H9 (cell line): Measurements from ENCODE around the gene GAGE10. TPM values are rescaled to one million over a fixed set of nuclear protein-coding genes. Genes with fewer than 3 reads are reported as not detected.

ENCODE experiments used
- DNase-seq: peaks from one replicate; pipeline ENCODE4 v3.0.0-alpha.2; 2017
- H2AFZ ChIP-seq: one replicate; pipeline ENCODE4 v1.6.1; 2013; ENCODE audit warnings: mild to moderate bottlenecking, low read length, control low read depth, moderate library complexity
- H2AK5ac ChIP-seq: 2 replicates; pipeline ENCODE4 v1.6.1; 2013; ENCODE audit warnings: low read length, control low read depth, mixed read lengths; ENCODE audit not compliant: insufficient read length
- H2BK120ac ChIP-seq: one replicate; pipeline ENCODE4 v1.6.1; 2013; ENCODE audit warnings: low read depth, mild to moderate bottlenecking, low read length, control low read depth, inconsistent platforms; ENCODE audit not compliant: poor library complexity, severe bottlenecking
- H2BK12ac ChIP-seq: 2 replicates; pipeline ENCODE4 v1.6.1; 2013; ENCODE audit warnings: low read length, control low read depth, mixed read lengths, low read depth; ENCODE audit not compliant: insufficient read length
- H2BK15ac ChIP-seq: 2 replicates; pipeline ENCODE4 v1.6.1; 2013; ENCODE audit warnings: low read depth, low read length, control low read depth
- H2BK20ac ChIP-seq: one replicate; pipeline ENCODE4 v1.6.1; 2013; ENCODE audit warnings: low read depth, mild to moderate bottlenecking, low read length, control low read depth, inconsistent platforms; ENCODE audit not compliant: poor library complexity, severe bottlenecking
- H2BK5ac ChIP-seq: 2 replicates; pipeline ENCODE4 v1.6.1; 2013; ENCODE audit warnings: low read length, control low read depth, mixed read lengths; ENCODE audit not compliant: insufficient read length
- H3K14ac ChIP-seq: 2 replicates; pipeline ENCODE4 v1.6.1; 2013; ENCODE audit warnings: low read length, control low read depth; ENCODE audit not compliant: insufficient read depth
- H3K18ac ChIP-seq: 2 replicates; pipeline ENCODE4 v1.6.1; 2013; ENCODE audit warnings: low read depth, mild to moderate bottlenecking, mixed read lengths, low read length, control low read depth; ENCODE audit not compliant: insufficient read length
- H3K23ac ChIP-seq: 2 replicates; pipeline ENCODE4 v1.6.1; 2013; ENCODE audit warnings: low read length, control low read depth, mixed read lengths, low read depth; ENCODE audit not compliant: insufficient read length
- H3K23me2 ChIP-seq: 2 replicates; pipeline ENCODE4 v1.6.1; 2013; ENCODE audit warnings: low read depth, mild to moderate bottlenecking, mixed read lengths, low read length, control low read depth; ENCODE audit not compliant: insufficient read length, poor library complexity, severe bottlenecking
- H3K27ac ChIP-seq: 2 replicates; pipeline ENCODE4 v1.5.1; 2013; ENCODE audit warnings: low read length, control low read depth, mixed read lengths, low read depth; ENCODE audit not compliant: insufficient read length
- H3K27me3 ChIP-seq: 2 replicates; pipeline ENCODE4 v1.6.1; 2013; ENCODE audit warnings: low read length, control low read depth, inconsistent platforms; ENCODE audit not compliant: insufficient read depth
- H3K4ac ChIP-seq: 2 replicates; pipeline ENCODE4 v1.6.1; 2013; ENCODE audit warnings: low read depth, mild to moderate bottlenecking, control low read depth, inconsistent platforms, low read length, moderate library complexity
- H3K4me1 ChIP-seq: 2 replicates; pipeline ENCODE4 v1.6.1; 2013; ENCODE audit warnings: low read length, control low read depth, inconsistent platforms; ENCODE audit not compliant: insufficient read depth
- H3K4me2 ChIP-seq: 2 replicates; pipeline ENCODE4 v1.6.1; 2013; ENCODE audit warnings: low read length, control low read depth, mixed read lengths; ENCODE audit not compliant: insufficient read length, insufficient read depth
- H3K56ac ChIP-seq: 2 replicates; pipeline ENCODE4 v1.6.1; 2013; ENCODE audit warnings: low read depth, mild to moderate bottlenecking, mixed read lengths, low read length, control low read depth; ENCODE audit not compliant: insufficient read length
- H3K79me1 ChIP-seq: 2 replicates; pipeline ENCODE4 v1.6.1; 2013; ENCODE audit warnings: low read depth, mild to moderate bottlenecking, moderate library complexity, low read length, control low read depth, inconsistent platforms; ENCODE audit not compliant: insufficient read depth, poor library complexity, severe bottlenecking
- H3K79me2 ChIP-seq: 2 replicates; pipeline ENCODE4 v1.6.1; 2013; ENCODE audit warnings: low read length, control low read depth, inconsistent platforms; ENCODE audit not compliant: insufficient read depth
- H3K9ac ChIP-seq: 2 replicates; pipeline ENCODE4 v1.6.1; 2013; ENCODE audit warnings: low read length, control low read depth, mixed read lengths; ENCODE audit not compliant: insufficient read length; ENCODE audit errors: extremely low read depth
- H3K9me3 ChIP-seq: one replicate; pipeline ENCODE4 v1.6.1; 2013; ENCODE audit warnings: low read depth, low read length, inconsistent platforms; ENCODE audit not compliant: control insufficient read depth
- H3T11ph ChIP-seq: one replicate; pipeline ENCODE4 v1.6.1; 2013; ENCODE audit warnings: mild to moderate bottlenecking, low read length, control low read depth, inconsistent platforms
- H4K20me1 ChIP-seq: one replicate; pipeline ENCODE4 v1.6.1; 2013; ENCODE audit not compliant: control insufficient read depth, insufficient read length, insufficient read depth
- H4K5ac ChIP-seq: 2 replicates; pipeline ENCODE4 v1.6.1; 2013; ENCODE audit warnings: low read depth, mild to moderate bottlenecking, mixed read lengths, low read length, control low read depth; ENCODE audit not compliant: insufficient read length
- H4K8ac ChIP-seq: replicated peaks from 2 replicates; pipeline ENCODE4 v1.6.1; 2013; ENCODE audit warnings: low read length, control low read depth, mixed read lengths, low read depth; ENCODE audit not compliant: insufficient read length
- H4K91ac ChIP-seq: 2 replicates; pipeline ENCODE4 v1.6.1; 2013; ENCODE audit warnings: low read depth, mild to moderate bottlenecking, moderate library complexity, mixed read lengths, low read length, control low read depth; ENCODE audit not compliant: insufficient read length
- H3K27ac Mint-ChIP-seq, 3 experiments: 2 replicates in 2 of 3; 3 replicates in 1 of 3; pipeline ENCODE4 v1.8.0; 2020 to 2021; ENCODE audit warnings: mixed read lengths in 3 of 3, mild to moderate bottlenecking in 1 of 3, moderate library complexity in 1 of 3
- H3K27me3 Mint-ChIP-seq: 2 replicates; pipeline ENCODE4 v1.8.0; 2021; ENCODE audit warnings: low read depth, mild to moderate bottlenecking, moderate library complexity, mixed read lengths
- H3K36me3 Mint-ChIP-seq, 3 experiments: 2 replicates in 2 of 3; 3 replicates in 1 of 3; pipeline ENCODE4 v1.8.0; 2020 to 2021; ENCODE audit warnings: low read depth in 3 of 3, mixed read lengths in 3 of 3; ENCODE audit not compliant: insufficient read depth in 1 of 3
- H3K4me1 Mint-ChIP-seq, 2 experiments: 2 replicates each; pipeline ENCODE4 v1.8.0; 2020; ENCODE audit warnings: mixed read lengths in 2 of 2
- H3K4me3 Mint-ChIP-seq, 2 experiments: 2 replicates in 1 of 2; 3 replicates in 1 of 2; pipeline ENCODE4 v1.8.0; 2020 to 2021; ENCODE audit warnings: mild to moderate bottlenecking in 2 of 2, mixed read lengths in 2 of 2, moderate library complexity in 1 of 2
- H3K9me3 Mint-ChIP-seq, 2 experiments: 2 replicates in 1 of 2; 3 replicates in 1 of 2; pipeline ENCODE4 v1.8.0; 2020; ENCODE audit warnings: mild to moderate bottlenecking in 2 of 2, mixed read lengths in 2 of 2, moderate library complexity in 1 of 2
- CTCF ChIP-seq: fragments of 200-600 bp; sonication (generic); conservative IDR thresholded peaks from 3 replicates; pipeline ENCODE4 v1.8.0; 2021; ENCODE audit warnings: antibody characterized with exemption, mild to moderate bottlenecking
- WGBS: extraction: QIAGEN DNeasy Blood & Tissue Kit; methylation state at CpG from one replicate; pipeline ENCODE4 v1.1.7; 2013; ENCODE audit warnings: missing lambda C conversion rate, low lambda C conversion rate, mixed read lengths; ENCODE audit not compliant: insufficient read length; ENCODE audit errors: extremely low coverage; 5-methylcytosine and 5-hydroxymethylcytosine counted together
- total RNA-seq: library from RNA; stranded (reverse); gene quantifications from 2 replicates; pipeline ENCODE4 v1.2.1, GENCODE V29; 2021

The GAGE10 gene
- total RNA-seq, 1 experiment from 2014 or later: not detected

- H3K79me1 ChIP-seq: no peaks in the 10 kb centered on the region
- no peak overlapping the region for H3K56ac ChIP-seq
- peaks cover 11 to 18% (median 16%) of the 10 kb centered on the region in 3 experiments for H3K36me3 Mint-ChIP-seq
- no peak overlapping the region for H2BK12ac ChIP-seq
- peak overlapping the region; percentile 53 for H3K4me2 ChIP-seq
- H2AK5ac ChIP-seq: no peak overlapping the region
- H2BK5ac ChIP-seq: no peak overlapping the region
- H4K8ac ChIP-seq: no peak overlapping the region
- no peak for TF ChIP-seq CTCF
- H4K5ac ChIP-seq: no peak overlapping the region
- H3K14ac ChIP-seq: peak overlapping the region; percentile 95; the same call in 1 of the 2 replicates
- H2AFZ ChIP-seq: no peak overlapping the region
- H4K91ac ChIP-seq: no peak overlapping the region
- H3K23ac ChIP-seq: no peak overlapping the region
- H3K27ac ChIP-seq: peak overlapping the region; percentile 40
- H3K27me3 ChIP-seq: no peaks in the 10 kb centered on the region
- no peaks in the 10 kb centered on the region for H4K20me1 ChIP-seq
- no peak overlapping the region for H2BK15ac ChIP-seq
- no CpG with 5 or more reads among the region's 45 CpGs for WGBS
- peaks cover 5% of the 10 kb centered on the region for H3K23me2 ChIP-seq
- H3K9ac ChIP-seq: peak overlapping the region; percentile 79
- H3T11ph ChIP-seq: no peak overlapping the region
- no peak overlapping the region for H3K4ac ChIP-seq
- peaks cover 69 to 70% of the 10 kb centered on the region in 2 experiments for H3K9me3 Mint-ChIP-seq
- DNase-seq: peak; percentile 98
- peak overlapping the region; percentile 93 for H3K18ac ChIP-seq
- peak overlapping the region; percentile 91 to 93 for H3K4me3 Mint-ChIP-seq
- H3K4me1 ChIP-seq: no peaks in the 10 kb centered on the region
- peak overlapping the region; percentile 100 for H3K27ac Mint-ChIP-seq
- H2BK20ac ChIP-seq: no peak overlapping the region
- H3K9me3 ChIP-seq: peaks cover 23% of the 10 kb centered on the region
- H3K79me2 ChIP-seq: 0 out of 2 replicates have a peak, but pooled peaks cover 4% of the 10 kb centered on the region
- peaks cover 14 to 21% of the 10 kb centered on the region in 2 experiments for H3K4me1 Mint-ChIP-seq
- peaks cover 2% of the 10 kb centered on the region for H3K27me3 Mint-ChIP-seq
- no peak overlapping the region for H2BK120ac ChIP-seq
Observed at GRCh38 chrX:49269010-49269766, 34.3 kb upstream of the GAGE10 start.
